ENCODE measurements around the gene SLIT1. TPM values are rescaled to one million over a fixed set of nuclear protein-coding genes. Genes with fewer than 3 reads are reported as not detected.

The SLIT1 gene
- total and polyA plus RNA-seq, 4 experiments from 2014 or later: 0.05 to 0.32 (median 0.28) TPM; not detected in 1

DNA sequence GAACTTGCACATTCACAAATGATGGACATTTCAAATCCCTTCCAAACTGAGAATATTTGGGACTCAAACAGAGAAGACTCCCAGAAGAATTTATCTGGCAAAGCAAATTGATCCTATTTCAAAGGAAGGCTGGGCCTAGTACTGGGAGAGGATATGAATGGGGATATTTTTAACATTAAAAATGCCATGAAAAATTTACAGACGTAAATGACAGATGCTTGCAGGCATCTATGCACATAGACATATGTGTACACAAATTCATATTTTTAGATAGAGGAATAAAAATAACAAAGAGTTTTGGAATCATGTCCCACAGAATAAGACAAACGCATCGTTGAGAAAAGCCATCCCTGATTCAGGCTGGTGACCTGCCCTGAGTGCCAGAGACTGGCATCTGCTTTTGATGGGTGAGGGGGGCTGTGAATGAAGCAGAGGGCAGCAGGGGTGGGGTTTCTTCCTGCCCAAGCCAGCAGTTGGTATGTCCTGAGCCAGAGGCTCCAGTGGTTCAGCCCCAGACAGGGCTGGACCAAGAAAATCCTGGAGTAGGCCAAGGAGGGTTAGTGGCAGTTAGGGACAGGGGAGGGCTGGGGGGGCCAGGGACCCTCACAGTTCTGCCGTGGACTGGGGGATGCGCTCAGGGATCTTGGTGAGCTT is 138.5 kb downstream of the SLIT1 start:
- Mint-ChIP-seq H3K9me3 (peaks cover 0 to 2% (median 0%) of the 10 kb centered on the region in 8 donors), H3K27ac (peak overlapping the region in 1 of 7 donors; percentile 25), H3K36me3 (no peaks in the 10 kb centered on the region), H3K4me3 (no peak overlapping the region), H3K27me3 (peaks cover 4 to 7% of the 10 kb centered on the region in 2 donors), H3K4me1 (no peaks in the 10 kb centered on the region)
- ChIA-PET CTCF (ENCODE audit: partially characterized antibody) (interaction anchor here (1.1 to 1.7 kb wide), 4 partner anchors 10 to 163 kb away, joined by 3 to 6 read pairs (median 4); no protein-coding TSS in a partner anchor), POLR2A (ENCODE audit: partially characterized antibody) (no interaction called here)
- H3K36me3 ChIP-seq (ENCODE audit: insufficient read depth, low read length): no peaks in the 10 kb centered on the region
- H3K9me3 ChIP-seq (ENCODE audit: control insufficient read depth in 1 of 2, low read length in 2 of 2): no peaks in the 10 kb centered on the region
- H3K4me3 ChIP-seq (ENCODE audit: low read length in 2 of 2): no peak overlapping the region
- no peak overlapping the region for H3K27ac ChIP-seq (ENCODE audit: low read depth, low read length)
- no peak for DNase-seq
- H3K4me1 ChIP-seq (ENCODE audit: insufficient read depth, low read length): no peaks in the 10 kb centered on the region
- H3K27me3 ChIP-seq (ENCODE audit: insufficient read depth, low read length): no peaks in the 10 kb centered on the region
- intact Hi-C loops (cut with micrococcal nuclease): no loop called here

DNA sequence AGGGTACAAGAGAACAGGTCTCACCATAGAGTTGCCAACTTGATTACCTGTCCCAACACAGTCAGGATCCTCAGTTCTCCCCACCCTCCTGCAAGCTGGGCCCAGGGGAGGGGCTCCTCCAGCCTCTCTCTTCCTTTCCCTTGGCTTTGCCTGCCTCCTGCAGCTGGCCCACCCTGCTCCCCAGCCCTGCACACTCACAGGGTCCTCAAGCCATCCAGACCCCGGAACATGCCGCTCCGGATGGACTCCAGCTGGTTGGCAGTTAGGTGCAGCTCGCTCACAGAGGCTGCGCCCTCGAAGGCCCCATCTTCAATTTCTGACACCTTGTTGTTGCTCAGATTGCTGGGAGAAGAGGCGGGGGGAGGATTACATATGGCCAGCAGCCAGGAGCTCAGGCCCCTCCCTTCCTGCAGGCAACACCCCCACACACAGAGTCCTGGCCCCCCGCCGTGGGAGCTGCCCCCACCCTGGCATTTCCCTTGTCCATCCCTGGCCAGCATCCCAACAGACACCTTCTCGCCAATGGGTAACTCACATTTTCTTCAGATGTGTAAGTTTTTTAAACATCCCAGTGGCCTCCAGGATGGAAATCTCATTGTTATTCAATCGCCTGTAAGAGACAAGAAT is 139.2 kb downstream of the SLIT1 start:
- no peak for DNase-seq
- no peaks in the 10 kb centered on the region for H3K4me1 Mint-ChIP-seq
- no peaks in the 10 kb centered on the region for H3K27me3 ChIP-seq (ENCODE audit: insufficient read depth, low read length)
- POLR2A ChIA-PET (ENCODE audit: partially characterized antibody): no interaction called here
- no peak overlapping the region for H3K27ac ChIP-seq (ENCODE audit: low read depth, low read length)
- H3K4me3 ChIP-seq (ENCODE audit: low read length in 2 of 2): no peak overlapping the region
- peaks cover 4 to 7% of the 10 kb centered on the region in 2 donors for H3K27me3 Mint-ChIP-seq
- CTCF ChIA-PET (ENCODE audit: partially characterized antibody): interaction anchor here (1.1 to 1.7 kb wide), 3 partner anchors 9 to 164 kb away, joined by 3 to 6 read pairs (median 3); no protein-coding TSS in a partner anchor
- intact Hi-C loops (cut with micrococcal nuclease): no loop called here
- no peak overlapping the region for H3K27ac Mint-ChIP-seq
- no peaks in the 10 kb centered on the region for H3K9me3 ChIP-seq (ENCODE audit: control insufficient read depth in 1 of 2, low read length in 2 of 2)
- H3K9me3 Mint-ChIP-seq: peaks cover 0 to 2% (median 0%) of the 10 kb centered on the region in 8 donors
- H3K4me1 ChIP-seq (ENCODE audit: insufficient read depth, low read length): no peaks in the 10 kb centered on the region
- no peaks in the 10 kb centered on the region for H3K36me3 Mint-ChIP-seq
- no peaks in the 10 kb centered on the region for H3K36me3 ChIP-seq (ENCODE audit: insufficient read depth, low read length)
- H3K4me3 Mint-ChIP-seq: no peak overlapping the region

- peaks cover under 1 to 1% of the 10 kb centered on the region in 2 donors for H3K27me3 Mint-ChIP-seq
- no peaks in the 10 kb centered on the region for H3K4me1 Mint-ChIP-seq
- H3K4me1 ChIP-seq (ENCODE audit: insufficient read depth, low read length): no peaks in the 10 kb centered on the region
- no peaks in the 10 kb centered on the region for H3K9me3 ChIP-seq (ENCODE audit: control insufficient read depth in 1 of 2, low read length in 2 of 2)
- no peak overlapping the region for H3K4me3 Mint-ChIP-seq
- H3K27ac ChIP-seq (ENCODE audit: low read depth, low read length): no peak overlapping the region
- ChIA-PET POLR2A (ENCODE audit: partially characterized antibody) (no interaction called here), CTCF (ENCODE audit: partially characterized antibody) (interaction anchor here (1.2 to 1.9 kb wide), 3 partner anchors 8 to 18 kb away, joined by 3 to 5 read pairs (median 3); no protein-coding TSS in a partner anchor)
- H3K27ac Mint-ChIP-seq: peak overlapping the region in 2 of 7 donors; percentile 11 to 70
- no peaks in the 10 kb centered on the region for H3K36me3 Mint-ChIP-seq
- intact Hi-C loops (cut with micrococcal nuclease): no loop called here
- no peaks in the 10 kb centered on the region for H3K36me3 ChIP-seq (ENCODE audit: insufficient read depth, low read length)
- DNase-seq: no peak
- no peaks in the 10 kb centered on the region for H3K27me3 ChIP-seq (ENCODE audit: insufficient read depth, low read length)
- no peaks in the 10 kb centered on the region for H3K9me3 Mint-ChIP-seq
- H3K4me3 ChIP-seq (ENCODE audit: low read length in 2 of 2): no peak overlapping the region
Observed at GRCh38 chr10:97043563-97043855, 142.2 kb downstream of the SLIT1 start.

- POLR2A ChIA-PET (ENCODE audit: partially characterized antibody): no interaction called here
- H3K27ac Mint-ChIP-seq: no peak overlapping the region
Observed at GRCh38 chr10:97042716-97043562, 142.8 kb downstream of the SLIT1 start.

DNA sequence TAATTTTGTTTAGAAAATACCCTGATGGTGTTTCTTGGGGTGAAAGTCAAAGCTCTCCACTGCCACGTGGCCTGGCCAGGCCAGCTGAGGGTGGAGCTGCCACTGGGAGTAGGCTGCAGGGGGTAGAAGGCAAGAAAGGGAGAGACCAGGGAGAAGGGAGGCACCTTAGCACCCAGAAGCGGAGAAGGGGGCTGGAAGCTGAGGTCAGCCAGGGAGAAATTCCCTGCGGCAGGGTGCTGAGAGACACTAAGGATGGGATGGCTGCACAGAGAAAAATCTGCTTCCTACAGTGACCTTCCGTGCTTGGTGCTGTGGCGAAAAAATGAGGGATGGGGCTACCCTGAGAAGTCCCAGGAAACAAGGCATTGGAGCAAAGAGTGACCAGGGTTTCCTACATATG is 143.7 kb downstream of the SLIT1 start:
- H3K4me3 ChIP-seq (ENCODE audit: low read length in 2 of 2): no peak overlapping the region
- no peaks in the 10 kb centered on the region for H3K9me3 ChIP-seq (ENCODE audit: control insufficient read depth in 1 of 2, low read length in 2 of 2)
- Mint-ChIP-seq H3K4me3 (no peak overlapping the region), H3K27ac (no peak overlapping the region), H3K36me3 (no peaks in the 10 kb centered on the region), H3K4me1 (peaks cover 6 to 14% (median 9%) of the 10 kb centered on the region in 4 donors), H3K9me3 (no peaks in the 10 kb centered on the region), H3K27me3 (peaks cover 1 to 2% of the 10 kb centered on the region in 2 donors)
- no peak for DNase-seq
- intact Hi-C loops (cut with micrococcal nuclease): no loop called here
- H3K36me3 ChIP-seq (ENCODE audit: insufficient read depth, low read length): no peaks in the 10 kb centered on the region
- no peaks in the 10 kb centered on the region for H3K27me3 ChIP-seq (ENCODE audit: insufficient read depth, low read length)
- ChIA-PET CTCF (ENCODE audit: partially characterized antibody) (interaction anchor here (0.8 to 1.2 kb wide), 3 partner anchors 9 to 168 kb away, joined by 3 to 4 read pairs (median 3); no protein-coding TSS in a partner anchor), POLR2A (ENCODE audit: partially characterized antibody) (no interaction called here)
- H3K4me1 ChIP-seq (ENCODE audit: insufficient read depth, low read length): no peaks in the 10 kb centered on the region
- H3K27ac ChIP-seq (ENCODE audit: low read depth, low read length): no peak overlapping the region

More at GRCh38 chr10:97042716-97043562, 142.8 kb downstream of the SLIT1 start:
- Histone ChIP-seq H3K27ac (ENCODE audit: low read depth, low read length) (no peak overlapping the region), H3K36me3 (ENCODE audit: insufficient read depth, low read length) (no peaks in the 10 kb centered on the region), H3K9me3 (ENCODE audit: control insufficient read depth in 1 of 2, low read length in 2 of 2) (no peaks in the 10 kb centered on the region), H3K4me3 (ENCODE audit: low read length in 2 of 2) (no peak overlapping the region), H3K27me3 (ENCODE audit: insufficient read depth, low read length) (no peaks in the 10 kb centered on the region), H3K4me1 (ENCODE audit: insufficient read depth, low read length) (no peaks in the 10 kb centered on the region)
- H3K36me3 Mint-ChIP-seq: no peaks in the 10 kb centered on the region
- H3K4me3 Mint-ChIP-seq: no peak overlapping the region
- H3K9me3 Mint-ChIP-seq: no peaks in the 10 kb centered on the region
- CTCF ChIA-PET (ENCODE audit: partially characterized antibody): interaction anchor here (1.2 kb wide), 2 partner anchors 7 to 10 kb away, joined by 3 read pairs; no protein-coding TSS in a partner anchor
- H3K27me3 Mint-ChIP-seq: peaks cover 0 to 1% of the 10 kb centered on the region in 2 donors
- peaks cover 2 to 5% (median 4%) of the 10 kb centered on the region in 4 donors for H3K4me1 Mint-ChIP-seq
- no peak for DNase-seq
- intact Hi-C loops (cut with micrococcal nuclease): no loop called here

DNA sequence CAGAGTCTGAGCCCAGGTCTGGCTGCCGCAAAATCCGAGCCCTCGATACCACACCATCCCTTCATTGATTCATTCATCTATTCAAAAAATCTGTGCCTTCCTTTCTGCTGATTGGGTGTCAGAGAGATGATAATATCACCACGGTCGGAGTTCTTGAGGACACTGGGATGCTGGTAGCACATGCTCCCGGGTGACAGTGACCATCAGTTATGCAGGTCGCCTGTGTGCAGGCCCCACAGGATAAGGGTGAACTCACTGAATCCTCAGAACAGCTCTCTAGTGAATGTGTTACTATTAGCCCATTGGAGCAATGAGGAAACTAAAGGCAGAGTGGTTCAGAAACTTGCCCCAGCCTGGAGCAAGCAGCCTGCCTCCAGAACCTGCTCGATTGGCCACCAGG is 145.1 kb downstream of the SLIT1 start:
- CTCF ChIA-PET (ENCODE audit: partially characterized antibody): no interaction called here
- H3K4me1 ChIP-seq (ENCODE audit: insufficient read depth, low read length): no peaks in the 10 kb centered on the region
- POLR2A ChIA-PET (ENCODE audit: partially characterized antibody): no interaction called here
- no peaks in the 10 kb centered on the region for H3K9me3 ChIP-seq (ENCODE audit: control insufficient read depth in 1 of 2, low read length in 2 of 2)
- no peaks in the 10 kb centered on the region for H3K27me3 ChIP-seq (ENCODE audit: insufficient read depth, low read length)
- peaks cover 4 to 9% of the 10 kb centered on the region in 2 donors for H3K27me3 Mint-ChIP-seq
- H3K4me3 Mint-ChIP-seq: no peak overlapping the region
- no peak overlapping the region for H3K27ac Mint-ChIP-seq
- no peaks in the 10 kb centered on the region for H3K36me3 Mint-ChIP-seq
- no peaks in the 10 kb centered on the region for H3K36me3 ChIP-seq (ENCODE audit: insufficient read depth, low read length)
- H3K27ac ChIP-seq (ENCODE audit: low read depth, low read length): no peak overlapping the region
- H3K9me3 Mint-ChIP-seq: no peaks in the 10 kb centered on the region
- H3K4me3 ChIP-seq (ENCODE audit: low read length in 2 of 2): no peak overlapping the region
- peaks cover 7 to 19% (median 11%) of the 10 kb centered on the region in 4 donors for H3K4me1 Mint-ChIP-seq
- intact Hi-C loops (cut with micrococcal nuclease): no loop called here
- no peak for DNase-seq

DNA sequence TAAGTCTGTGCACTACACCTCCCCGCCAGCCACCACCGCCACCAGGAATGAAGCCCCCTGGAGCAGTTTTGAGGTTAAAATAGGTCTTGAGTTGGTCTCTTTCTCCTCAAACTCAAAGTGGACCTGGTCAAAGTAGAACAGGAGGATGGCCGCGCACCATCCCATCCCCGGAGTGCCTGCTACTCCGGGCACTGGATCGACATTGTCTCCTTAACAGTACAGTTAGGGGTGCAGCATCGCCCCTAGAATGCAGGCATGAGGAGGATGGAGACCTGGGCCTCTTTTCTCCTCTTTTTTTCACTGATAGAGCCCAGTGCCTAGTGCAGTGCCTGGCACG is 145.5 kb downstream of the SLIT1 start:
- H3K4me1 Mint-ChIP-seq: peaks cover 7 to 19% (median 11%) of the 10 kb centered on the region in 4 donors
- CTCF ChIA-PET (ENCODE audit: partially characterized antibody): interaction anchor here (1.1 to 5.7 kb wide), 3 partner anchors 33 to 168 kb away, joined by 3 to 86 read pairs (median 4); no protein-coding TSS in a partner anchor

More for the DNA sequence above, 145.5 kb downstream of the SLIT1 start:
- peaks cover 4 to 10% of the 10 kb centered on the region in 2 donors for H3K27me3 Mint-ChIP-seq
- Histone ChIP-seq H3K27me3 (ENCODE audit: insufficient read depth, low read length) (no peaks in the 10 kb centered on the region), H3K9me3 (ENCODE audit: control insufficient read depth in 1 of 2, low read length in 2 of 2) (no peaks in the 10 kb centered on the region), H3K36me3 (ENCODE audit: insufficient read depth, low read length) (no peaks in the 10 kb centered on the region), H3K4me1 (ENCODE audit: insufficient read depth, low read length) (no peaks in the 10 kb centered on the region), H3K27ac (ENCODE audit: low read depth, low read length) (no peak overlapping the region), H3K4me3 (ENCODE audit: low read length in 2 of 2) (no peak overlapping the region)
- intact Hi-C loops (cut with micrococcal nuclease): no loop called here
- no peak overlapping the region for H3K4me3 Mint-ChIP-seq
- no peak for DNase-seq
- no peak overlapping the region for H3K27ac Mint-ChIP-seq
- POLR2A ChIA-PET (ENCODE audit: partially characterized antibody): interaction anchor here (0.5 kb wide), 1 partner anchor 257 kb away, joined by 4 read pairs; no protein-coding TSS in a partner anchor
- peaks cover 0 to 1% (median 0%) of the 10 kb centered on the region in 8 donors for H3K9me3 Mint-ChIP-seq
- no peaks in the 10 kb centered on the region for H3K36me3 Mint-ChIP-seq

All from CD4-positive, alpha-beta memory T cell (primary cell).